ENCODE data around the gene CDH4.

The CDH4 gene

GRCh38 chr20:61522498-61523090 is 270.5 kb downstream of the CDH4 start:
- POLR2A ChIA-PET = no interaction called here
- CTCF ChIA-PET = no interaction called here
- no peaks in the 10 kb centered on the region for H3K36me3 ChIP-seq (ENCODE audit: control insufficient read depth in 2 of 2, insufficient read depth in 1 of 2, low read length in 2 of 2)

GRCh38 chr20:61523145-61523544 is 271.1 kb downstream of the CDH4 start:
- ChIA-PET POLR2A (no interaction called here), CTCF (no interaction called here)
- Histone ChIP-seq H3K4me3 (ENCODE audit: low read depth, low read length) (no peak overlapping the region), H3K4me1 (ENCODE audit: control insufficient read depth, insufficient read depth, low read length) (no peaks in the 10 kb centered on the region), H3K9me3 (ENCODE audit: control insufficient read depth, insufficient read depth, low read depth, low read length) (no peaks in the 10 kb centered on the region), H3K36me3 (ENCODE audit: control insufficient read depth in 2 of 2, insufficient read depth in 1 of 2, low read length in 2 of 2) (no peaks in the 10 kb centered on the region), H3K27ac (ENCODE audit: extremely low read depth, low read depth, low read length) (no peak overlapping the region)
- TF ChIP-seq ZBTB17 (tag by site-specific recombination; IDR thresholded peaks at IDR 0.05) = no peak
- no peak for TF ChIP-seq ZNF518A (tag by site-specific recombination; conservative IDR thresholded peaks at IDR 0.05; ENCODE audit: low read depth)
- no peak for TF ChIP-seq ZFP69B (tag by site-specific recombination; IDR thresholded peaks at IDR 0.05)
- TF ChIP-seq ZNF600 (tag by site-specific recombination; IDR thresholded peaks at IDR 0.05) = no peak
- TF ChIP-seq ZNF433 (tag by site-specific recombination; IDR thresholded peaks at IDR 0.05; ENCODE audit: low read depth) = no peak
- no peak for TF ChIP-seq REST (tag by site-specific recombination; IDR thresholded peaks at IDR 0.05)
- no peak for TF ChIP-seq ZSCAN16 (tag by site-specific recombination; IDR thresholded peaks at IDR 0.05)
- TF ChIP-seq ZNF548 (tag by site-specific recombination; IDR thresholded peaks at IDR 0.05) = no peak
- no peak for TF ChIP-seq ZNF138 (tag by site-specific recombination; IDR thresholded peaks at IDR 0.05; ENCODE audit: borderline replicate concordance)
- TF ChIP-seq HOXA7 (CRISPR knock-in tag; IDR thresholded peaks at IDR 0.05; ENCODE audit: borderline replicate concordance) = no peak
- TF ChIP-seq KLF16 (tag by site-specific recombination; IDR thresholded peaks at IDR 0.05) = no peak
- TF ChIP-seq ZNF664 (tag by site-specific recombination; IDR thresholded peaks at IDR 0.05) = no peak
- no peak for TF ChIP-seq ZNF621 (tag by site-specific recombination; IDR thresholded peaks at IDR 0.05)
- TF ChIP-seq ZNF274 (IDR thresholded peaks at IDR 0.05; ENCODE audit: low read length) = no peak
- TF ChIP-seq ZNF274 (tag by site-specific recombination; IDR thresholded peaks at IDR 0.05; ENCODE audit: borderline replicate concordance) = no peak
- TF ChIP-seq ZNF148 (tag by site-specific recombination; IDR thresholded peaks at IDR 0.05; ENCODE audit: borderline replicate concordance) = no peak
- no peak for TF ChIP-seq ZXDB (tag by site-specific recombination; IDR thresholded peaks at IDR 0.05)
- TF ChIP-seq ZNF423 (tag by site-specific recombination; IDR thresholded peaks at IDR 0.05) = no peak
- TF ChIP-seq KLF10 (tag by site-specific recombination; IDR thresholded peaks at IDR 0.05) = no peak
- no peak for TF ChIP-seq ZNF513 (tag by site-specific recombination; IDR thresholded peaks at IDR 0.05)

More at GRCh38 chr20:61522498-61523090, 270.5 kb downstream of the CDH4 start:
- TF ChIP-seq HOXD13 (CRISPR knock-in tag; IDR thresholded peaks at IDR 0.05; ENCODE audit: borderline replicate concordance) = no peak
- no peak for TF ChIP-seq ZNF214 (tag by site-specific recombination; IDR thresholded peaks at IDR 0.05; ENCODE audit: borderline replicate concordance)
- no peak for TF ChIP-seq ZNF549 (tag by site-specific recombination; IDR thresholded peaks at IDR 0.05)
- no peaks in the 10 kb centered on the region for H3K4me1 ChIP-seq (ENCODE audit: control insufficient read depth, insufficient read depth, low read length)
- no peak overlapping the region for H3K4me3 ChIP-seq (ENCODE audit: low read depth, low read length)
- H3K27ac ChIP-seq (ENCODE audit: extremely low read depth, low read depth, low read length) = no peak overlapping the region
- H3K9me3 ChIP-seq (ENCODE audit: control insufficient read depth, insufficient read depth, low read depth, low read length) = no peaks in the 10 kb centered on the region
